Measurements from ENCODE around the gene RABAC1.
A peak's percentile ranks its signal among the peaks of the same experiment; 100 is the strongest.

DNA sequence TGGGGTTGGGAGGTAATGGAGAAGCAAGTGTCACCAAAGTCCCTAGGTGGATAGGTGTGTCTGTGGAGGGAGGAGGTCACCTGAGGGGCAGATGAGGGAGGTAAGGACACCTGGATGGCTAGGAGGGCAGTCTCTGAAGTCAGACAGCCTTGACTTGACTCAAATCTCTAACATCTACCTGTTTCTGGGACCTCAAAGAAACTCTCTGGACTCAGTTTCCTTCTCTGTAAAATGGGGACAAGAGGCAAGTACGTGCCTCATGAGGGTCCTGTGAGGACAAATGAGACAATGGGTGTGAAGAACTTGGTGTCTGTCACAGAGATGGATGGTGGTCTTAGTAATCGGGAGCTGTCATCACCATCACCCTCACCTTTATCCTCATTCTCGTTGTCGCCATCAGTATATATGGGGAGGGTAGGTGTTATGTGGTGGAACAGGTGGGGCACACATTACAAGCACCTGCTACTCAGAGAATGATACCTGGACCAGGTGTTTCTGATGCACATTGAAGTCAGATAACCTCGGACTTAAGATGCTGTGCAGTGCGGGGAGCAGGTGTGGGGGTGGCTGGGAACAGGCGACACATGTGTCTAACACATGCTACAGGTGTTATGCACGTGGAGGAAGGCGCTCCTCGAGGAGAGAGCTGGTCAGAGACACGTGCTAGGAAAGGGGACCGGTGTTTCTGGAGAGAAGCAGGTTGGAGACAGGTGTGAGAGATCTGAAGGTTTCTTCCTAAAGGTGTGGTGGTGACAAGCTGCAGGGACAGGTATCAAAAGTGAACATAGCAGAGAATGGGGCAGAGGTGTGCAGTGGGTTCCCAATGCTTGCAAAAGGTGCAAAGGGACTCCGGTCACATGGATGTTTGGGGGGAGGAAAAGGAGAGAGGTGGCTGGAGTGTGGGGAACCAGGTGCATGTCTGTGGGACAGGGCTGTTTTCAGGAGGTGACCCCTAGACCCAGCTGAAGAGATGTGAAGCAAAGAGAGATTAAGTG lies 34.7 kb downstream of the RABAC1 start:
- TF ChIP-seq MAFK (IDR thresholded peaks at IDR 0.05; ENCODE audit: low read depth, low read length) (no peak), RNF2 (IDR thresholded peaks at IDR 0.05; ENCODE audit: borderline replicate concordance, low read depth, low read length, missing control alignments, poor library complexity, severe bottlenecking) (no peak), RFX5 (IDR thresholded peaks at IDR 0.05; ENCODE audit: borderline replicate concordance, low read depth, low read length) (no peak), CBX5 (IDR thresholded peaks at IDR 0.05; ENCODE audit: low read depth, low read length) (no peak)
- TF ChIP-seq, protein P1, sequence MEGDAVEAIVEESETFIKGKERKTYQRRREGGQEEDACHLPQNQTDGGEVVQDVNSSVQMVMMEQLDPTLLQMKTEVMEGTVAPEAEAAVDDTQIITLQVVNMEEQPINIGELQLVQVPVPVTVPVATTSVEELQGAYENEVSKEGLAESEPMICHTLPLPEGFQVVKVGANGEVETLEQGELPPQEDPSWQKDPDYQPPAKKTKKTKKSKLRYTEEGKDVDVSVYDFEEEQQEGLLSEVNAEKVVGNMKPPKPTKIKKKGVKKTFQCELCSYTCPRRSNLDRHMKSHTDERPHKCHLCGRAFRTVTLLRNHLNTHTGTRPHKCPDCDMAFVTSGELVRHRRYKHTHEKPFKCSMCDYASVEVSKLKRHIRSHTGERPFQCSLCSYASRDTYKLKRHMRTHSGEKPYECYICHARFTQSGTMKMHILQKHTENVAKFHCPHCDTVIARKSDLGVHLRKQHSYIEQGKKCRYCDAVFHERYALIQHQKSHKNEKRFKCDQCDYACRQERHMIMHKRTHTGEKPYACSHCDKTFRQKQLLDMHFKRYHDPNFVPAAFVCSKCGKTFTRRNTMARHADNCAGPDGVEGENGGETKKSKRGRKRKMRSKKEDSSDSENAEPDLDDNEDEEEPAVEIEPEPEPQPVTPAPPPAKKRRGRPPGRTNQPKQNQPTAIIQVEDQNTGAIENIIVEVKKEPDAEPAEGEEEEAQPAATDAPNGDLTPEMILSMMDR (IDR thresholded peaks at IDR 0.05; ENCODE audit: control extremely low read depth in 1 of 3, insufficient read depth in 1 of 3, low read depth in 1 of 3, low read length in 3 of 3), result no peak
- TF ChIP-seq, protein P2, sequence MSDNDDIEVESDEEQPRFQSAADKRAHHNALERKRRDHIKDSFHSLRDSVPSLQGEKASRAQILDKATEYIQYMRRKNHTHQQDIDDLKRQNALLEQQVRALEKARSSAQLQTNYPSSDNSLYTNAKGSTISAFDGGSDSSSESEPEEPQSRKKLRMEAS (IDR thresholded peaks at IDR 0.05), result peak; percentile 47; the same call in 1 of the 2 replicates

Measured in H1 (cell line).